ENCODE data around the gene MLH1. TPM values are rescaled to one million over a fixed set of nuclear protein-coding genes. Genes with fewer than 3 reads are reported as not detected.

Gene MLH1
- total RNA-seq, 4 donors from 2014 or later = 30.7 to 39.1 (median 33.5) TPM

DNA sequence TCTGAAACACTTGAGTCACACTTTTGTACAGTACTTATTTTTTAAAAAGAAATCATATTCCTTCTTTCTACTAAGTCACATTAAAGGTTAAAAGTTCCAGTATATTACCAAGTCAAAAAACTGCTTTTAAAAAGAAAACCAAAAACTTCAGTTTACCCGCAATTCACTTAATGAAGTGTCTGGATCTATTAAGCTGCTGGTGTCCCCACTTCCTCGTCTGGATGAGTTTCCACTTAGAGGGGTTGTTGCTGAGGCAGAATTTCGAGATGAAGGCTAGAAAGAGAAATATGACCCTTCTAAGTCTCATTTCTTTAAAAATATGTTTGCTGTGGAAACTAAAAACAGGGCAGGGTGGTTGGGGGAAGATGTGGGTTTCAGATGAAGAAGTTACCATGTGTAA lies 101.3 kb downstream of the MLH1 start:
- TF ChIP-seq POLR2AphosphoS5 (IDR thresholded peaks at IDR 0.05) (no peak), EP300 (IDR thresholded peaks at IDR 0.05) (no peak), POLR2A (IDR thresholded peaks at IDR 0.05) (no peak)
- TF ChIP-seq, protein P1, sequence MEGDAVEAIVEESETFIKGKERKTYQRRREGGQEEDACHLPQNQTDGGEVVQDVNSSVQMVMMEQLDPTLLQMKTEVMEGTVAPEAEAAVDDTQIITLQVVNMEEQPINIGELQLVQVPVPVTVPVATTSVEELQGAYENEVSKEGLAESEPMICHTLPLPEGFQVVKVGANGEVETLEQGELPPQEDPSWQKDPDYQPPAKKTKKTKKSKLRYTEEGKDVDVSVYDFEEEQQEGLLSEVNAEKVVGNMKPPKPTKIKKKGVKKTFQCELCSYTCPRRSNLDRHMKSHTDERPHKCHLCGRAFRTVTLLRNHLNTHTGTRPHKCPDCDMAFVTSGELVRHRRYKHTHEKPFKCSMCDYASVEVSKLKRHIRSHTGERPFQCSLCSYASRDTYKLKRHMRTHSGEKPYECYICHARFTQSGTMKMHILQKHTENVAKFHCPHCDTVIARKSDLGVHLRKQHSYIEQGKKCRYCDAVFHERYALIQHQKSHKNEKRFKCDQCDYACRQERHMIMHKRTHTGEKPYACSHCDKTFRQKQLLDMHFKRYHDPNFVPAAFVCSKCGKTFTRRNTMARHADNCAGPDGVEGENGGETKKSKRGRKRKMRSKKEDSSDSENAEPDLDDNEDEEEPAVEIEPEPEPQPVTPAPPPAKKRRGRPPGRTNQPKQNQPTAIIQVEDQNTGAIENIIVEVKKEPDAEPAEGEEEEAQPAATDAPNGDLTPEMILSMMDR (IDR thresholded peaks at IDR 0.05) = no peak
- H3K4me1 ChIP-seq = peaks cover 4 to 14% (median 4%) of the 10 kb centered on the region in 3 donors
- H3K9me3 ChIP-seq = no peaks in the 10 kb centered on the region
- no peaks in the 10 kb centered on the region for H3K27me3 ChIP-seq
- no peak for ATAC-seq
- H3K27ac ChIP-seq = no peak overlapping the region
- WGBS, 2 donors (ENCODE audit: low coverage in 1 of 2) = 71 to 77% methylated on average over 2 to 3 of the region's 3 CpGs
- H3K36me3 ChIP-seq = peaks cover 0 to 57% of the 10 kb centered on the region in 2 donors
- no peak overlapping the region for H3K4me3 ChIP-seq

DNA sequence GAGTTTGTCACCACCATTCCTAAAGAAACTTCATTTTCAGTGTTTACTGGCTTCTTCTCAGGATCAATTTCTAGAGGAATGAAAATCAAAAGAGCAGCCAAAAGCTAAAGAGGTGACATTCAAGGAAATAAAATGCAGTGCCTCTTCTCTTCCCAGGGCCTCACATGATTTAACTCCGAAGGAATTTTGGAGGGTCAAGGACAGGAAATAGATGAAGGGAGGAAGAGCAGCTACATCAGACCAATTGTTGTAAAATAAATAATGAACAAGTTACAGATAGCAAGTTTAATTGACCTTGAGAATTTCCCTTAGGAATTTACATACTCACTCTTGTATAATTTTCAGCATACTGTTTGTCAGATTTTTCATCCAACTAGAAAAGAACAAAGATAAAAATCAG lies 103.0 kb downstream of the MLH1 start:
- WGBS, 2 donors (ENCODE audit: low coverage in 1 of 2) = 25 to 30% methylated on average over 1 of the region's 1 CpG
- Histone ChIP-seq H3K4me1 (peaks cover 4 to 14% (median 4%) of the 10 kb centered on the region in 3 donors), H3K9me3 (no peaks in the 10 kb centered on the region), H3K27ac (peak overlapping the region in 1 of 4 donors; percentile 28), H3K27me3 (no peaks in the 10 kb centered on the region), H3K36me3 (peaks cover 0 to 47% of the 10 kb centered on the region in 2 donors), H3K4me3 (no peak overlapping the region)
- ATAC-seq = no peak
- TF ChIP-seq POLR2A (IDR thresholded peaks at IDR 0.05) (no peak), POLR2AphosphoS5 (IDR thresholded peaks at IDR 0.05) (no peak), EP300 (IDR thresholded peaks at IDR 0.05) (no peak)
- TF ChIP-seq, protein P1 (IDR thresholded peaks at IDR 0.05) = no peak

DNA sequence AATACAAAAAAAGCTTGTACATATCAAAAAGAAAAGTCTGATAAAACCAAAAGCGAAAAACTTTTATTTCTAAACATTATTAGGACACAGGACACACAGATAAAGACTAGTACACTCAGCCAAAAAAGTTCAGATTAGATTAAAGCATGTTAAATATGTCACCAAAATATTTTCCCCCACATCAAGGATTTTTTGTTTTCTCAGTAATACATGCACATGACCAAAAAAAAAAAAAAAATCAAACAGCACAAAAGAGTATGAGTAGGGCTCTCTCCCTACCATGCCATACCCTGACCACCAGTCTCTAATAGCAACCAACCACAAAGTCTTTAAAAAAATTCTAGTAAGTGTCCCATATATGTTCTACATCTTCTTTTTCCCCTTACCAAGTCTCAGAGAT lies 103.7 kb downstream of the MLH1 start:
- no peak overlapping the region for H3K4me3 ChIP-seq
- no peaks in the 10 kb centered on the region for H3K27me3 ChIP-seq
- no peak overlapping the region for H3K27ac ChIP-seq
- WGBS, 2 donors (ENCODE audit: low coverage in 1 of 2) = 29 to 86% methylated on average over 1 of the region's 1 CpG
- no peaks in the 10 kb centered on the region for H3K9me3 ChIP-seq
- no peak for ATAC-seq
- peaks cover 0 to 44% of the 10 kb centered on the region in 2 donors for H3K36me3 ChIP-seq
- TF ChIP-seq EP300 (IDR thresholded peaks at IDR 0.05) (no peak), POLR2AphosphoS5 (IDR thresholded peaks at IDR 0.05) (no peak), POLR2A (IDR thresholded peaks at IDR 0.05) (no peak)
- TF ChIP-seq, protein P1 (IDR thresholded peaks at IDR 0.05) = no peak
- peaks cover 4 to 14% (median 4%) of the 10 kb centered on the region in 3 donors for H3K4me1 ChIP-seq

DNA sequence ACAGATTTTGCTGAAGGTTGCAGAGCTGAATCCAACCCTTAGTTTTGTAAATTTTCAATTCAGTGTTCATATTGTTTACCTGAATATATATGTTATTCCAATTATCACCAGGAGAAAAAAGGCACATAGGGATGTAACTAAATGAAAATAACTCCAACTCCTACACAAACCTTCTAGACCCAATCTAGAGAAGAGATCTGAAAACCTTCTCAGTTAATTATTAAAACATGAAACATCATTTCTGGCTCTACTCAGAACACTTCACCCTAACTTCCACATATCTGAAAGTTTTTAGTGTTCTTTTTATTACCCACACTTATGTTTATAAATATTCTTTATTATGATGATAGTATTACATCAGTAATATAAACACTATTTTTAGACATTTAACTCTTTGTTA lies 104.5 kb downstream of the MLH1 start:
- H3K4me1 ChIP-seq = peaks cover 4 to 14% (median 4%) of the 10 kb centered on the region in 3 donors
- H3K4me3 ChIP-seq = no peak overlapping the region
- TF ChIP-seq POLR2A (IDR thresholded peaks at IDR 0.05) = no peak
- no peak for TF ChIP-seq EP300 (IDR thresholded peaks at IDR 0.05)
- TF ChIP-seq, protein P1 (IDR thresholded peaks at IDR 0.05) = no peak
- no peak for TF ChIP-seq POLR2AphosphoS5 (IDR thresholded peaks at IDR 0.05)
- H3K27ac ChIP-seq = no peak overlapping the region
- H3K36me3 ChIP-seq = peaks cover 0 to 37% of the 10 kb centered on the region in 2 donors
- ATAC-seq = no peak
- no peaks in the 10 kb centered on the region for H3K27me3 ChIP-seq
- H3K9me3 ChIP-seq = no peaks in the 10 kb centered on the region

DNA sequence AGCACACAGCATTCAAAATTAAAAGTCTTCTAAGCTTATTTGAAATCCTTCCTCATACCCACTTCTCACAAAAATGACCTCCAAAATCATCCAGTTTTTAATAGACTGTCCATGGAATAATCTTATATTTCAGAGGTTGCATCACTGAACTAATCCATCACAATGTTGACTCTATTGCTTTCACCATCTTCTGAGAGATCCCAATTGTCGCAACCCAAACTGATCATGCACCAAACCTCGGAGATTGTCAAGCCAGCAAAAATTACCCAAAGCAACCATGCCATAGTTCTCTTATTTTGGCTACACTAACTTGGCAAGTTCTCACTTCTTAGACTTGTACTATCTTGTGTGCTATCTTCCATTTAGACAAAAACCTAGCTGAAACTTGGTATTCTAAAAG lies 105.6 kb downstream of the MLH1 start:
- Histone ChIP-seq H3K4me3 (no peak overlapping the region), H3K36me3 (peaks cover 0 to 26% of the 10 kb centered on the region in 2 donors), H3K9me3 (no peaks in the 10 kb centered on the region), H3K4me1 (peaks cover 4 to 19% (median 4%) of the 10 kb centered on the region in 3 donors), H3K27me3 (no peaks in the 10 kb centered on the region), H3K27ac (no peak overlapping the region)
- no peak for ATAC-seq
- 90 to 100% methylated on average over 2 of the region's 2 CpGs for WGBS, 2 donors (ENCODE audit: low coverage in 1 of 2)
- TF ChIP-seq POLR2A (IDR thresholded peaks at IDR 0.05) (no peak), POLR2AphosphoS5 (IDR thresholded peaks at IDR 0.05) (no peak), EP300 (IDR thresholded peaks at IDR 0.05) (no peak)
- TF ChIP-seq, protein P1 (IDR thresholded peaks at IDR 0.05) = no peak
